MM.1S (cell line): ENCODE measurements around the gene MLNR.

Source experiments
- DNase-seq: peaks from one replicate; pipeline ENCODE4 v3.0.0-alpha.2; 2015
- H2AFZ ChIP-seq: fragments of 300-600 bp; sonication (generic); 2 replicates; pipeline ENCODE4 v1.6.0; 2016; ENCODE audit warnings: antibody characterized with exemption, low read length
- H3F3A ChIP-seq: fragments of 300-600 bp; sonication (generic); 2 replicates; pipeline ENCODE4 v1.6.1; 2016; ENCODE audit warnings: mild to moderate bottlenecking, antibody characterized with exemption, low read length, moderate library complexity, mixed read lengths; ENCODE audit not compliant: insufficient read depth
- H3K27ac ChIP-seq: fragments of 300-600 bp; sonication (generic); 2 replicates; pipeline ENCODE4 v1.5.1; 2016; ENCODE audit warnings: mild to moderate bottlenecking, low read length
- H3K27me3 ChIP-seq: fragments of 300-600 bp; sonication (generic); replicated peaks from 2 replicates; pipeline ENCODE4 v1.6.0; 2016; ENCODE audit warnings: low read length; ENCODE audit not compliant: insufficient read depth
- H3K36me3 ChIP-seq: fragments of 300-600 bp; sonication (generic); replicated peaks from 2 replicates; pipeline ENCODE4 v1.6.1; 2016; ENCODE audit warnings: mild to moderate bottlenecking, low read length, mixed read lengths; ENCODE audit not compliant: insufficient read depth
- H3K4me1 ChIP-seq: fragments of 300-600 bp; sonication (generic); 2 replicates; pipeline ENCODE4 v1.6.1; 2016; ENCODE audit warnings: low read length, mixed read lengths
- H3K4me2 ChIP-seq: fragments of 300-600 bp; sonication (generic); 2 replicates; pipeline ENCODE4 v1.6.0; 2016; ENCODE audit warnings: low read depth, low read length
- H3K4me3 ChIP-seq: fragments of 300-600 bp; sonication (generic); 2 replicates; pipeline ENCODE4 v1.5.1; 2016; ENCODE audit warnings: low read length, mixed read lengths
- H3K79me2 ChIP-seq: fragments of 300-600 bp; sonication (generic); 2 replicates; pipeline ENCODE4 v1.6.1; 2016; ENCODE audit warnings: mixed run types, low read length, mixed read lengths
- H3K9ac ChIP-seq: fragments of 300-600 bp; sonication (generic); 2 replicates; pipeline ENCODE4 v1.6.1; 2016; ENCODE audit warnings: low read length, mixed read lengths
- H3K9me2 ChIP-seq: fragments of 300-600 bp; sonication (generic); replicated peaks from 2 replicates; pipeline ENCODE4 v1.6.1; 2016; ENCODE audit warnings: mild to moderate bottlenecking, low read length, mixed read lengths; ENCODE audit not compliant: insufficient read depth
- H3K9me3 ChIP-seq: fragments of 300-600 bp; sonication (generic); replicated peaks from 2 replicates; pipeline ENCODE4 v1.6.1; 2016; ENCODE audit warnings: mild to moderate bottlenecking, low read length, mixed read lengths; ENCODE audit not compliant: insufficient read depth
- H4K20me1 ChIP-seq: fragments of 300-600 bp; sonication (generic); 2 replicates; pipeline ENCODE4 v1.6.1; 2016; ENCODE audit warnings: mild to moderate bottlenecking, low read length, moderate library complexity, mixed read lengths; ENCODE audit not compliant: insufficient read depth
- CTCF ChIP-seq: fragments of 300-600 bp; sonication (generic); IDR thresholded peaks from 2 replicates; pipeline ENCODE4 v1.5.1; 2016; ENCODE audit warnings: antibody characterized with exemption, low read length, mixed read lengths
- EZH2 ChIP-seq: fragments of 300-600 bp; sonication (generic); optimal IDR thresholded peaks from 2 replicates; pipeline ENCODE3; 2017; ENCODE audit warnings: low read depth, mild to moderate bottlenecking, antibody characterized with exemption, low read length, mixed read lengths
- EZH2phosphoT487 ChIP-seq: fragments of 300-600 bp; sonication (generic); IDR thresholded peaks from 2 replicates; pipeline ENCODE4 v1.6.1; 2018; ENCODE audit warnings: antibody characterized with exemption, low read length

Gene MLNR

DNA sequence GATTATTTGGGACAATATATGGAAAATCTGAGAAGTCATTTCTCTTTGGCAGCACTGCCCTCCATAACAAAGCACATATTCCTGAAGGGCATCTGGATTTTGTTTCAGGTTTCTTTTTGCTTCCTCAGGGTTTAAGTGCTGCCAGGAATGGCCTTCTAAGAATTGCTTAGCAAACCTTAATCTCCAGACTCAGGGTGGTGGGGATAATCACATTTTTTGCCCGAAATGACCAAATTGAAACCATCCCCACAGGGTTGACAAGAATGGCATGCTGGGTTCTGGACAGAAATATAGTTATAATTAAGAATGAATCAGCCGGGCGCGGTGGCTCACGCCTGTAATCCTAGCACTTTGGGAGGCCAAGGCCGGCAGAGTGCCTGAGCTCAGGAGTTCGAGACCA is 21.2 kb downstream of the MLNR start:
- Histone ChIP-seq H3K9me2 (no peaks in the 10 kb centered on the region), H3K27ac (no peak overlapping the region), H3K27me3 (no peaks in the 10 kb centered on the region), H3K79me2 (no peaks in the 10 kb centered on the region), H3F3A (no peaks in the 10 kb centered on the region), H3K4me2 (no peak overlapping the region), H3K4me3 (no peak overlapping the region), H2AFZ (no peak overlapping the region), H3K9ac (no peak overlapping the region), H3K4me1 (no peaks in the 10 kb centered on the region), H3K9me3 (no peaks in the 10 kb centered on the region), H3K36me3 (no peaks in the 10 kb centered on the region), H4K20me1 (no peaks in the 10 kb centered on the region)
- DNase-seq = no peak
- TF ChIP-seq CTCF (no peak), EZH2phosphoT487 (no peak), EZH2 (no peak)

DNA sequence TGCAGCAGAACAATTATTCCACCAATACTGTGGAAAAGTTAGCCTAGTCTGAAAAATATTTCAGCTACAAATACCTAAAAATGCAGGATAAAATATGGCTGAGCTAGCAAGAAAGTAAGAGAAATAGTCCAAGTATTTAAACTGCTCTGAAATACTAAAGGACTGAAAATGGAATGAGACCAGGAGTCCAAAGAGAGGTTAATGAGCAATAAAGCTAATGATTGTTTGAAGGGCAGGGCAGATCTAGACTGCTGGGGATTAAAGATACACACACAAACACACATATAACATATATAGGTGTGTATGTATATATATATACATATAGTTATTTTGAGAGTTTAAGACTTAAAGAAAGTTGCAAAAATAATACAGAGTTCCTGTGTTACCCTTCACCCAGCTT is 25.0 kb downstream of the MLNR start:
- Histone ChIP-seq H3K4me1 (no peaks in the 10 kb centered on the region), H3K79me2 (peaks cover 11% of the 10 kb centered on the region), H3K9me3 (no peaks in the 10 kb centered on the region), H3K9ac (no peak overlapping the region), H3K36me3 (no peaks in the 10 kb centered on the region), H3K27me3 (no peaks in the 10 kb centered on the region), H4K20me1 (no peaks in the 10 kb centered on the region), H3F3A (no peaks in the 10 kb centered on the region), H3K4me2 (no peak overlapping the region), H2AFZ (no peak overlapping the region), H3K9me2 (no peaks in the 10 kb centered on the region), H3K4me3 (no peak overlapping the region), H3K27ac (no peak overlapping the region)
- TF ChIP-seq EZH2phosphoT487 (no peak), CTCF (no peak), EZH2 (no peak)
- no peak for DNase-seq

DNA sequence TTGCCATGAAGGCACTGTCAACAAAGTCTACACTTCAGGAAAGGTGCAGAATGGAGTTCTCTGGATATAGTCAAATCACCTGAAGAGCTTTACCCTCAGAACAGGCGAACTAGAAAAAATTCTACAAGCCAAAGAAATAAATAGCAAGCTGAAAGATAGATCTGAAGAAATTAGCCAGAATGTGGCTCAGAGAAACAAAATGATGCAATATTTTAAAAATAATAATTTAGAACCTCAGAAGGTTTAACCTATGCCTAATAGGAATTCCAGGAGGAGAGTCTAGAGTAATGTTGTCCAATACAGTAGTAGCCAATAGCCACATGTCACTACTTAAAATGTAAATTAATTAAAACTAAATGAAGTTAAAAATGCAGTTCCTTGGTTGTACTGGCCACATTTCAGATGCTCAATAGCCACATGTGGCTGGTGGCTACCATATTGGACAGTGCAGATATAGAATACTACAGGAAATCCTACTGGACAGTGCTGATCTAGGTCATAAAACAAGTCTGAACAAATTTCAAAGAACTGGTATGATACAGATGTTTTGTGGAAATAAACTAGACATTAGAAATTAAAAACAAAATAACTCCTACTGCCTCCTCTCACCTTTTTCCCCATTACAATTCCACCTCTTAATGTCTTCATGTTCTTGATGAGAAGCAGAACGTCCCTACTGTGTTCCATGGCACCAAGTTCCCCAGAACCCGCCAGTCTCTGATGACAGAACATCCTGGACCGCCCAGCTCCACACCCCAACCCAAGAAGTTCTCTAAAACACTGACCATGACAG is 26.9 kb downstream of the MLNR start:
- no peaks in the 10 kb centered on the region for H3K9me2 ChIP-seq
- H3K36me3 ChIP-seq = no peaks in the 10 kb centered on the region
- H2AFZ ChIP-seq = peak overlapping the region; percentile 85
- peak overlapping the region; percentile 86 for H3K4me2 ChIP-seq
- H3K79me2 ChIP-seq = peaks cover 14% of the 10 kb centered on the region
- TF ChIP-seq EZH2phosphoT487 (no peak), EZH2 (no peak), CTCF (no peak)
- no peak for DNase-seq
- H3K27me3 ChIP-seq = no peaks in the 10 kb centered on the region
- no peaks in the 10 kb centered on the region for H3K9me3 ChIP-seq
- H3K9ac ChIP-seq = peak overlapping the region; percentile 82; the same call in 1 of the 2 replicates
- no peaks in the 10 kb centered on the region for H3F3A ChIP-seq
- no peaks in the 10 kb centered on the region for H4K20me1 ChIP-seq
- H3K27ac ChIP-seq = peak overlapping the region; percentile 50; the same call in 1 of the 2 replicates
- H3K4me3 ChIP-seq = peak overlapping the region; percentile 81
- H3K4me1 ChIP-seq = no peaks in the 10 kb centered on the region
